Esophagus muscularis mucosa (tissue), 3 donors: ENCODE data around the gene CEP55.

Experiments used
- EP300 ChIP-seq: sonication (generic); formaldehyde crosslinking; IDR thresholded peaks from one replicate; pipeline ENCODE4 v1.6.1; 2017; ENCODE audit warnings: antibody characterized with exemption
- TF ChIP-seq, protein P1 (sequence below), 3 experiments: fragments of 200-600 bp in 2 of 3; fragments of 450-650 bp in 1 of 3; sonication (generic) in 2 of 3; IDR thresholded peaks; one replicate each; pipeline ENCODE4 v1.5.1; 2017 to 2019; ENCODE audit warnings: antibody characterized with exemption in 3 of 3, mild to moderate bottlenecking in 2 of 3, moderate library complexity in 1 of 3

DNA sequence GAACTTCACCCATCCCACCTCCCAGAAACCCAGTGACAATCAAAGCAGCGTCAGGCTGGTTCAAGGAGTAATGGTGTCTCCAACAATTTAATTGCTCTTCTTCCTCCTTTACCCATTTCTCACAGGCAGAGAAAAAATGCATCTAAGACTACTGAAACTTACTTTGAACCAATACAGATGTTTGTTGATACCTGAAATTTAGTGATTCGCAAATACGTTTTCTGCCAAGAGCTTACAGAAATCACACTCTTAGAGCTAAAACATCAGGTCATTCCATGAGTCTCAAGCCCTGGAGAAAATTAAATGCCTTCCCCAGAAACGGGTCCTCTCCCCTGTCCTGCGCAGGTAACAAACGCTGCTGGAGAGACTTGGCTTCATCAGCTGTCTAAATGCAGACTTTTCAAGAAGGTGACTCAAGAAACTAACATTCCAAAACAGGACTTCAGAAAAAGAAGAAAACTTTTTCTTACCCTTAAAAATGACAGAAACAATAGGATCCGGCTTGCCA lies 14.7 kb upstream of the CEP55 start:
- TF ChIP-seq, protein P1, sequence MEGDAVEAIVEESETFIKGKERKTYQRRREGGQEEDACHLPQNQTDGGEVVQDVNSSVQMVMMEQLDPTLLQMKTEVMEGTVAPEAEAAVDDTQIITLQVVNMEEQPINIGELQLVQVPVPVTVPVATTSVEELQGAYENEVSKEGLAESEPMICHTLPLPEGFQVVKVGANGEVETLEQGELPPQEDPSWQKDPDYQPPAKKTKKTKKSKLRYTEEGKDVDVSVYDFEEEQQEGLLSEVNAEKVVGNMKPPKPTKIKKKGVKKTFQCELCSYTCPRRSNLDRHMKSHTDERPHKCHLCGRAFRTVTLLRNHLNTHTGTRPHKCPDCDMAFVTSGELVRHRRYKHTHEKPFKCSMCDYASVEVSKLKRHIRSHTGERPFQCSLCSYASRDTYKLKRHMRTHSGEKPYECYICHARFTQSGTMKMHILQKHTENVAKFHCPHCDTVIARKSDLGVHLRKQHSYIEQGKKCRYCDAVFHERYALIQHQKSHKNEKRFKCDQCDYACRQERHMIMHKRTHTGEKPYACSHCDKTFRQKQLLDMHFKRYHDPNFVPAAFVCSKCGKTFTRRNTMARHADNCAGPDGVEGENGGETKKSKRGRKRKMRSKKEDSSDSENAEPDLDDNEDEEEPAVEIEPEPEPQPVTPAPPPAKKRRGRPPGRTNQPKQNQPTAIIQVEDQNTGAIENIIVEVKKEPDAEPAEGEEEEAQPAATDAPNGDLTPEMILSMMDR (IDR thresholded peaks at IDR 0.05) = no peak
- TF ChIP-seq EP300 = no peak
